ENCODE measurements around the gene ALDH3B1.
A peak's percentile ranks its signal among the peaks of the same experiment; 100 is the strongest.

Gene ALDH3B1

GRCh38 chr11:67998150-67999045 is 11.7 kb upstream of the ALDH3B1 start:
- no peak for DNase-seq

GRCh38 chr11:67999201-67999629 is 10.9 kb upstream of the ALDH3B1 start:
- DNase-seq, result no peak

DNA sequence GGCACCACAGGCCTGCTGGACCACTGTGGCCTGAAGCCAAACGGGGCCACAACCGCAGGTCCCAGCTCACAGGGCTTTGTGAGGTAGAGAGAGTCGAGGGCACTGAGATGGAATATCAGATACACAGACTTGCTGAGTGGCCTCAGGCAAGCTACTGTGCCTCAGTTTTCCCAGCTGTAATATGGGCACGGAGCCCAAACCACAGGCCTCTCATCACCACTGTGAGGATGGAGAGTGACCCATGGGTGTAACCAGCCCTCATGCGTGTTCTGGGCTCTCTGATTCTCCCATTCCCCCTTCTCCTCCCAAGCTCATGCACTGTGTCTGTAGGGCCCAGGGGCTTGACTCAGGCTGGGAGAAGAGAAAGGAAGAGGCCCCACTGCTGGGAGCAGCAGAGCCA is 10.4 kb upstream of the ALDH3B1 start:
- no peak for DNase-seq

DNA sequence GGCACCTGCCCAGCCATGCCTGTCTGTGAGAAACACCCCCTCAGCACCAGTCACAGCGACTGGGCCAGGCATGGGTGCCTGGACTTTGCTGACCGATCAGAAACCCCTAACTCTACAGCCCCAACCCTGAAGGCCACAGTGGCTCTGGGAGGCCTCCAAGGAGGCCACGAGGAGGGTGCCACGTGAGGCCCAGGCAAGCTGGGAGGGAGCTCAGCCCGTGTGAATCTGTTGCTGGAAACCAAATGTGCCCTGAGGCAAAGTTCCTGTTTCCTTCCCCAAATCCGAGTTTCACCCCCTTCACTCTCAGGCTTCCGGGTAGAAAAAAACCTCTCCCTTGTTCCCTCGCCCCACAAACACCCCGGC is 7.6 kb upstream of the ALDH3B1 start:
- no peak for DNase-seq

DNA sequence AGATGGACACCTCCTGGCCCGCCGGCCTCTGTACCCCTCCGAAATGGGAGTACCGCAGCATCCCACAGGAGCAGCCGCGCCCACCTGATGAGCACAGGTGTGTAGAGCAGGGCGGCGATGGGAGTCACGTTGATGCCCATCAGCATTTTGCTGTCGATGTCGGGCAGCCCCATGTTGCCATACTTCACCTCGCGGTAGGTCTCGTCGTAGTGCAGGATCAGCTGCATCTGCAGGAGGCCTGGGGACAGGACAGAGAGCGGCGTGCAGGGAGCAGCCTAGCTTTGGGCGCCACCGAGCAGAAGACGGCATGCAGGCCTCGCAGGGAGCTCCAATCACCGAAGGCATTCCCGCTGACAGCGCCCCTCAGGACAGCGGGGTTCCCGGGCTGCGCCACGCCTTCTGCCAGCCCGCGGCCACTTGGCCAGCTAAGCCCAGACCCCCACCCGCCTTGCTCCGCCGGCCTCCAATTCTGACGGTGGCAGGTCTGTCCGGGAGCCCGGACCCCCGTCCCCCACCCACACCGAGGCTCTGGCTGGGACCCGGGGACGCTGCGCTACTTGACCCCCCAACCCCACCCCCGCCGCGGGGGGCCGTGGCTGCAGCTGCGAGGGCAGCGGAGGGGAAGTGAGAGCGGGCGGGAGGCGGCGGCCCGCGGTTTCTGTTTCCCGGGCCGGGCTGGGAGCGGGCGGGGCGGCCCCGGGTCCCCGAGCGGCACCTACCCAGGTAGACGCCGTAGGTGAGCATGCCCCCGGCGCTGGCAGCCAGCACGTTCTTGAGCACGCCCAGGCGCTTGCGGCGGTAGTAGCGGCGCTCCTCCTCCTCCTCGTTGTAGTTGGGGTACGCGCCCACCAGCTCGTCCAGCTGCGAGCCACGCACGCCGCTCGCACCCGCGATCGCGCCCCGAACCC is 6.9 kb upstream of the ALDH3B1 start:
- DNase-seq, result no peak

- peak; percentile 88 for DNase-seq
Observed at GRCh38 chr11:68003846-68004550, 6.1 kb upstream of the ALDH3B1 start, which contains the start of gene UNC93B1. Gene UNC93B1 (minus strand): TSS chr11:68004097. CDS start chr11:68004043, 54 bp downstream.

GRCh38 chr11:68004551-68005335 is 5.4 kb upstream of the ALDH3B1 start:
- no peak for DNase-seq

DNA sequence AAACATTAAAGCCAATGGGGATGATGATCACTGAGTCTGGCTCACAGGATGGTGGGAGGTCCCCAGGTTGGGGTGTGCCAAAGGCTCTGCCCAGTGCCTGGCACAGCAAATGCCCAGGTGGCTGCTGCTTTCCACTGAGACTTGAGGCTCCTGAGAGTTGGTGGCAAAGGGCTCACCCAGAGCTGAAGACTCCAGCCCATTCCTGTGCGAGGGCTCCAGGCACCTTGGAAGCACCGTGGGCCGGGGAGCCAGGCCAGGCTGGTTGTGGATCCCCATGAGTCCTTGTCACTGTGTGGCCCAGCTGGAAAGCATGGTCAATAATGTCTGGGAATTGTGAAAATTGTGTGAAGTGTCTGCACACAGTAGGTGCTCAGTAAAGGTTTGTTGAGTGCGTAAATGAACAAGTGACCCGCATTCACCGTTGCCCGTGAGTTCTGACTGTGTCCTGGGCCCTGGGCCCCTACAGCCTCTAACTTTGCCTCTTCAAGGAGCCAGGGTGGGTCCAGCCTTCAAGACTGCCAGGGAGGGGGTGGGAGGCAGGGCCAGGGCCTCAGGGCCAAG is 3.4 kb upstream of the ALDH3B1 start:
- DNase-seq, result no peak

DNA sequence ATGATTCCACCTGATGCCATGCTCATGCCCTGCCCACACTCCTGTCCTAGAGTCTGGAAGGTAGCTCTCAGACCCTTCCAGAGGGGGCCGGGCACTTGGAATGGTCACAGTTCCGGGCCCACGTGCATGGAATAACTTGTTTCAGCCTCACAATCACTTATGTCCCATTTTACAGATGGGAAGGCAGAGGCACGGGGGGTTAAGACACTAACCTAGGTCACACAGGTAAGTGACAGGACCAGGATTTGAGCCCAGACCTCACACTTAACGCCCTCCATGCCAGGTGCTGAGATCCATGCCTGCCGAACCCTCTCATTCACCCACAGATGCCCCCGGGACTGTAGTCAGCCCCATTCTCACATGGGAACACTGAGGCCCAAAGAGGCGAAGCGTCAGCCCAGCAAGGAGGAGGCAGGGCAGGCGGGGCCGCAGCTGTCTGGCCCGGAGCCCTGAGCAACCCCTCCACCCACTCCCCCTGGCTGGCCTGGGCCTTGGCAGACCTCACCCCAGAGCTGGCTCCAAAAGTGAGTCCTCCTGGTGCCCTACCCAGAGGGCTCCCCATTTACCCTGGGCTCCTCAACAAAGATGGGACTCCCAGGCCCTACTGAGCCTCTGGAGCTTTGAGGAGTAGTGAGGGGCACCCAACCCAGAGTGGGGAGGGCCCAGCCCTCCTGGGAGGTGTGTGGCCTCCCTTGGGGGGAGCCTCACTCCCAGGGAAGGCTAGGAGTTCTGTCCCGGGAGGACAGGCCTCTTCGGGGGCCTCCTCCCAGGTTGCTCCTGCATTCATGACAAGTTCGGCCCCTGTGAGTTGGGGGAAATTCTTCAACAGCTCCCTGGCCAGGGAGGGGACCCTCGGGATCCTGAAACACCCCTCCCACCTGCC is 2.4 kb upstream of the ALDH3B1 start:
- DNase-seq, result no peak

- no peak for DNase-seq
Observed at GRCh38 chr11:68008381-68009337, 1.5 kb upstream of the ALDH3B1 start.

DNA sequence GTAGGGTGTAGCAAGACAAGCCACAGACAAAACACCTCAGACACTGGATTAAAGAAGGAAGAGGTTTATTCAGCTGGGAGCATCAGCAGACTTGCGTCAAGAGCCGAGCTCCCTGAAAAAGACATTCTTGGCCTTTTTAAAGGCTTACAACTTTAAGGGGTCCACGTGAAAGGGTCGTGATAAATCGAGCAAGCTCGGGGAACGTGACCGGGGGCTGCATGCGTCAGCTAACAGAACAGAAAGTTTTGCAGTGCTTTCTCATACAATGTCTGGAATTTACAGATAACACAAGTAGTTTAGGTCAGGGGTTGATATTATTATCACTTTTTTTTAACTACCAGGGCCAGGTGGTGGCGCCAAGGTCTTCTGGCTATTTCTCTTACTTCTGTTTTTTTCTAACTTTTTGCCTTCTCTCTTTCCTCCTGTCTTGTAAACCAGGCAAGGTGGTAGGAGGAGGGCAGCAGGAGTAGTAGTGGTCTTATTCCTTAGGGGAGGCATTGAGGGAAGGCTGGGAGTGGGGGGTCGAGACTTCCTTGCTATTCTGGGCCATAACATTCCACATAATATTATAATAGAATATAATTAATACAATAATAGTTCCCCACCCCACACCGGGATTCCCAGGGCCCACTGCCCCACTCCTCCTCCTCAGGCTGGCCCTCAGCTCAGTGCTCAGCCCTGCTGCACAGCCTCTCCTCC is 587 bp upstream of the ALDH3B1 start:
- peak; percentile 38 for DNase-seq

DNA sequence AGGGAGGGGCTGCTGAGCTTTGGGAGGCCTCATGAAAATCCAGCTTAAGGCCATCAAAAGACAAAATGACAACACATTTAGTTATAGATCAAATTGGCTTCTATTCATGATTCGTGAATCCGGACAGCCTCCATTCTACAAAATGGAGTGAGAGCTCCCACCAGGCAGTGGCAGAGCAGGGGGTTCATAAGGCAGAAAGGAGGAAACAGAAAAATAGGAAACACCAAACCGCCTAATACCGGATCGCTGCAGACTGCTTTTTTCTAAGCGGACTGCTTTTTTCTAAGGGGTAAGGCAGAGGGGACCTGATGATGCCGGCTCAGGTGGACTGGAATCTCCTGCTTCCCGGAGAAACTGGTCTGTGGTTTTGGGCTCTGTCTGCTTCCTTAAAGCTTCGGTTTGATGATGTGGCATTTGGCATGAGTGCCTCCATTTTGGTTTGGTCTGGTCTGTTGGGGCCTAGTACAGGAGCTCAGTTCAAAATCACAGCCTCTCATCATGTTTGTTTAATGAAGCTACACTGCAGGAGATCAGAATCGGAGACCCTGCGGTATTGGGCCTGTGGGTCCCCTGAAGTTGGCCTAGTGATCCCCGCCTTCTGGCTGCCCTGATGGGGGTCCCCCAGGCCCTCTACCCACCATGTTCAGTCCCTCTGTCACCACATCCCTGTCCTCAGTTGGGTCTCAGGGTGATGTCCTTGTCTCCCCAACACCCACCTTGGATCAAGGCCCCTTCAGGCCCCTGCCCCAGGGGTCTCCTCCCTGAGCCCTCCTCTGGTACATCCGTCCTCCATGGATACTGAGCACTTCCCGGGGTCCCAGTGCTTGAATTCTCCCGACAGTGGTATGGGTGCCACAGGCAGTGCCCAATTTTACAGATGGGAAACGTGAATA is 1.2 kb downstream of the ALDH3B1 start:
- no peak for DNase-seq

- no peak for DNase-seq
Observed at GRCh38 chr11:68012044-68012842, 2.1 kb downstream of the ALDH3B1 start.

- DNase-seq, result peak; percentile 98
Observed at GRCh38 chr11:68012843-68013610, 2.9 kb downstream of the ALDH3B1 start.

GRCh38 chr11:68013611-68014156 is 3.6 kb downstream of the ALDH3B1 start:
- no peak for DNase-seq

Measured in EL (cell line).